Measurements from ENCODE around the gene PPP2R3B. TPM values are rescaled to one million over a fixed set of nuclear protein-coding genes. Genes with fewer than 3 reads are reported as not detected.

Gene PPP2R3B
- total and polyA plus RNA-seq, 2 of the 4 experiments (the other 2 are of a cell fraction), result 13.2 to 13.3 TPM

GRCh38 chrX:410296-410695, 23.6 kb upstream of the PPP2R3B start:
- in situ Hi-C loops (cut with MboI; ENCODE audit: low sequenced_read_pairs), result no loop called here
- no peak for DNase-seq
- H3K27me3 ChIP-seq (ENCODE audit: control insufficient read depth, insufficient read depth, low read length), result no peaks in the 10 kb centered on the region

More at GRCh38 chrX:410296-410695, 23.6 kb upstream of the PPP2R3B start:
- Histone ChIP-seq H3K4me3 (ENCODE audit: insufficient read depth, low read depth, low read length) (no peak overlapping the region), H3K9ac (ENCODE audit: low read depth, low read length) (no peak overlapping the region), H3K4me1 (ENCODE audit: control insufficient read depth, insufficient read depth, low read length) (peaks cover 2% of the 10 kb centered on the region; the same call in 1 of the 2 replicates), H3K27ac (ENCODE audit: insufficient read depth, low read length) (no peak overlapping the region), H3K4ac (ENCODE audit: low read depth, low read length) (no peak overlapping the region), H2BK20ac (ENCODE audit: low read depth, low read length) (no peak overlapping the region), H2BK5ac (ENCODE audit: low read depth, low read length, poor library complexity, severe bottlenecking) (no peak overlapping the region), H4K8ac (ENCODE audit: low read depth in 2 of 2, low read length in 2 of 2) (no peak overlapping the region), H3K23ac (ENCODE audit: low read depth, low read length) (no peak overlapping the region), H3K14ac (replicated peaks; ENCODE audit: low read depth, low read length) (no peak overlapping the region), H4K5ac (ENCODE audit: low read depth, low read length) (no peak overlapping the region), H2AFZ (replicated peaks; ENCODE audit: low read length, poor library complexity) (no peak overlapping the region), H2BK120ac (ENCODE audit: low read depth, low read length) (no peak overlapping the region), H3K9me1 (ENCODE audit: insufficient read depth, low read length) (no peaks in the 10 kb centered on the region), H3K4me2 (ENCODE audit: low read depth, low read length) (no peak overlapping the region), H3K18ac (ENCODE audit: low read depth, low read length) (no peak overlapping the region), H3K79me1 (ENCODE audit: low read depth in 1 of 2, low read length in 2 of 2) (no peaks in the 10 kb centered on the region), H3K9me3 (ENCODE audit: control insufficient read depth, insufficient read depth, low read length) (no peaks in the 10 kb centered on the region; the same call in 1 of the 2 replicates), H4K91ac (ENCODE audit: insufficient read depth, low read depth, low read length) (no peak overlapping the region), H4K20me1 (ENCODE audit: insufficient read depth, low read length) (no peaks in the 10 kb centered on the region), H3K36me3 (ENCODE audit: control insufficient read depth, insufficient read depth, low read length) (no peaks in the 10 kb centered on the region), H2AK9ac (replicated peaks; ENCODE audit: low read depth, low read length, poor library complexity) (no peak overlapping the region), H2BK15ac (ENCODE audit: low read depth, low read length) (no peak overlapping the region), H2AK5ac (ENCODE audit: low read depth, low read length) (no peak overlapping the region), H3K56ac (ENCODE audit: extremely low read depth, insufficient read depth, low read length) (no peak overlapping the region)
- 91% methylated on average over 14 of the region's 17 CpGs; no CpG with 5 or more reads in 1 of the 2 experiments for WGBS, 2 experiments (ENCODE audit: extremely low coverage in 2 of 2, insufficient read length in 1 of 2)
- POLR2A ChIA-PET (ENCODE audit: unreplicated experiment), result no interaction called here
- CTCF ChIA-PET, result no interaction called here
- BruUV-seq (replicated peaks), result no TSS peak
- dilution Hi-C loops (cut with HindIII; ENCODE audit: low sequenced_read_pairs, unreplicated experiment), result no loop called here
- no peak for ATAC-seq (ENCODE audit: low read depth)
- intact Hi-C loops (cut with micrococcal nuclease), result no loop called here
- TF ChIP-seq SMC3 (IDR thresholded peaks at IDR 0.05; ENCODE audit: low read depth, low read length) (no peak), RAD21 (IDR thresholded peaks at IDR 0.05; ENCODE audit: low read length) (no peak), CHD1 (IDR thresholded peaks at IDR 0.05; ENCODE audit: low read depth, low read length) (no peak), RFX5 (IDR thresholded peaks at IDR 0.05; ENCODE audit: low read depth, low read length) (no peak), ELK1 (IDR thresholded peaks at IDR 0.05; ENCODE audit: borderline replicate concordance, low read depth, low read length) (no peak), MXI1 (IDR thresholded peaks at IDR 0.05; ENCODE audit: borderline replicate concordance, low read depth, low read length) (no peak), RCOR1 (IDR thresholded peaks at IDR 0.05; ENCODE audit: insufficient replicate concordance, low read length) (no peak), NFE2L2 (IDR thresholded peaks at IDR 0.05; ENCODE audit: low read depth, low read length) (no peak), FOS (IDR thresholded peaks at IDR 0.05; ENCODE audit: low read depth, low read length) (no peak), USF2 (IDR thresholded peaks at IDR 0.05; ENCODE audit: low read depth, low read length) (no peak), CTCF (conservative IDR thresholded peaks at IDR 0.05; ENCODE audit: low read depth, low read length) (no peak), CEBPB (IDR thresholded peaks at IDR 0.05; ENCODE audit: low read depth, low read length) (no peak), MAZ (IDR thresholded peaks at IDR 0.05; ENCODE audit: borderline replicate concordance, low read depth, low read length) (no peak), BHLHE40 (IDR thresholded peaks at IDR 0.05; ENCODE audit: low read depth, low read length) (no peak), MAFK (IDR thresholded peaks at IDR 0.05; ENCODE audit: low read depth, low read length) (no peak)
